HepG2 (cell line): ENCODE measurements around the gene SCP2. TPM values are rescaled to one million over a fixed set of nuclear protein-coding genes. Genes with fewer than 3 reads are reported as not detected.

Source experiments
- KLF11 ChIP-seq: IDR thresholded peaks from 2 replicates; pipeline ENCODE4 v1.6.1; 2016; ENCODE audit warnings: missing compliant biosample characterization
- SALL1 ChIP-seq: sonication (generic); formaldehyde crosslinking; IDR thresholded peaks from 2 replicates; pipeline ENCODE4 v1.8.0; 2022; ENCODE audit warnings: mild to moderate bottlenecking, missing genetic modification reagents
- TAF15 ChIP-seq: fragments of 200-400 bp; formaldehyde crosslinking; IDR thresholded peaks from one replicate; pipeline ENCODE4 v1.6.1; 2018; ENCODE audit warnings: mild to moderate bottlenecking, low read depth, low read length; ENCODE audit not compliant: poor library complexity, severe bottlenecking
- TBL1XR1 ChIP-seq: fragments of 150-350 bp; IDR thresholded peaks from 2 replicates; pipeline ENCODE4 v1.6.1; 2014; ENCODE audit warnings: borderline replicate concordance, low read length; ENCODE audit not compliant: partially characterized antibody
- ZMYM3 ChIP-seq: sonication (generic); formaldehyde crosslinking; IDR thresholded peaks from 2 replicates; pipeline ENCODE4 v1.5.1; 2020; ENCODE audit warnings: mild to moderate bottlenecking, missing genetic modification reagents
- ZNF160 ChIP-seq: sonication (generic); formaldehyde crosslinking; IDR thresholded peaks from 2 replicates; pipeline ENCODE4 v1.8.0; 2022; ENCODE audit warnings: mild to moderate bottlenecking, inconsistent platforms, missing genetic modification reagents
- polyA plus RNA-seq, 8 experiments: library from polyadenylated mRNA; depleted of rRNA in 3 of 8; stranded (reverse) in 7 of 8; unstranded in 1 of 8; fragments of >200 nt; fragmentation: Illumina TruSeq in 4 of 8; extraction: Trizol in 4 of 8; gene quantifications; 2 replicates each; pipeline versions ENCODE4 v1.2.1 to v1.2.3, GENCODE V29; 2011 to 2016; ENCODE audit warnings: low read depth in 4 of 8, missing spikeins in 1 of 8, mixed read lengths in 1 of 8; ENCODE audit not compliant: insufficient read depth in 1 of 8
- total RNA-seq, 5 experiments: library from RNA; depleted of rRNA; stranded (reverse); fragments of >200 nt; fragmentation: Illumina TruSeq; extraction: Trizol; gene quantifications; 2 replicates each; pipeline ENCODE4 v1.2.3, GENCODE V29; 2016; ENCODE audit warnings: low read depth in 1 of 5
- TF ChIP-seq, protein P1 (sequence below): IDR thresholded peaks from 2 replicates; pipeline ENCODE4 v1.4.0; 2020; ENCODE audit warnings: mild to moderate bottlenecking, missing genetic modification reagents
- TF ChIP-seq, protein P2 (sequence below): sonication (generic); formaldehyde crosslinking; IDR thresholded peaks from 2 replicates; pipeline ENCODE4 v1.9.0; 2022; ENCODE audit warnings: missing genetic modification reagents, mild to moderate bottlenecking, borderline replicate concordance
- TF ChIP-seq, protein P3 (sequence below): sonication (generic); formaldehyde crosslinking; IDR thresholded peaks from 2 replicates; pipeline ENCODE4 v1.5.1; 2020; ENCODE audit warnings: mild to moderate bottlenecking, missing genetic modification reagents, moderate library complexity

SCP2 gene
- total and polyA plus RNA-seq, 2 of the 13 experiments (the other 11 are each of a cell fraction or from before 2014, with no cell fraction given), result 59.0 to 133 TPM

DNA sequence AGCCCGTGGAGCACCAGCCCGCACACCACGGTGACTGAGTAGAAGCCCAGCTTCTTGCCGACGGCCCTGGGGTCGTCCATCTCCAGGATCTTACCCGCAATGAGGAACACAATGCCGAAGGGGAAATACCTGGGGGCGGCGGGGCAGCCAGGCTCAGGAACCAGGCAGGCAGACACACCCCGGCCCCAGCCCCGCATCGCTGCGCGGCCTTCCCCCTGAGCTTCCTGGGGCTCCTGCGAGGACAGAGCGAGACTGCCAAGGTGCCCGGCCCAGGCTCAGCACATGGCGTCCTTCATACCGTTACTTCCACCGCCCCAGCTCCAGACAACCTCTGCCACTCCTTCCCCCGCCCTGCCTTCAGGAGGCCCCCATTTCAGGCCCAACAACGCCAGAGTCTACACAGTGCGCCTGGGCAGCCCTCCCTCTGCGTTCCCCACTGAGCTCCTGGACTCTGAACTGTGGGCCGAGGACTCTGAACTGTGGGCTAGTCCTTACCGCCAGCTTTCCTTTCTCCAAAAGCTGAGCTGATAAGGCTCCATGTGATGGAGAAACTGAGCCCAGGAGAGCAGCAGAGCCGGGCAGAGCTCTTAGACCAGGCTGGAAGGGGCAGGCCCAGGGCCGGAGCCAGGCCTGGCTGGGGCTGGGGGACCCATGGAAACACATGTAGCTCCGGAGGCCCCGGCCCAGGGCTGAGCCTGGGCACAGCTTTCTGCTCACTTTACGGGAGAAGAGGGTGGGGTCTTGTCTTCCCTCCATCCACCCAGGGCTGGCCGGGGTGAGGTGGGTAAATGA lies 165.8 kb downstream of the SCP2 start (continued):
- TF ChIP-seq ZMYM3 (0 out of 2 replicates have a peak, but pooled peaks have one; percentile 34), ZNF160 (CRISPR knock-in tag) (no peak), TAF15 (no peak), TBL1XR1 (no peak), KLF11 (CRISPR knock-in tag) (no peak), SALL1 (CRISPR knock-in tag) (0 out of 2 replicates have a peak, but pooled peaks have one; percentile 31)
- TF ChIP-seq, protein P1, sequence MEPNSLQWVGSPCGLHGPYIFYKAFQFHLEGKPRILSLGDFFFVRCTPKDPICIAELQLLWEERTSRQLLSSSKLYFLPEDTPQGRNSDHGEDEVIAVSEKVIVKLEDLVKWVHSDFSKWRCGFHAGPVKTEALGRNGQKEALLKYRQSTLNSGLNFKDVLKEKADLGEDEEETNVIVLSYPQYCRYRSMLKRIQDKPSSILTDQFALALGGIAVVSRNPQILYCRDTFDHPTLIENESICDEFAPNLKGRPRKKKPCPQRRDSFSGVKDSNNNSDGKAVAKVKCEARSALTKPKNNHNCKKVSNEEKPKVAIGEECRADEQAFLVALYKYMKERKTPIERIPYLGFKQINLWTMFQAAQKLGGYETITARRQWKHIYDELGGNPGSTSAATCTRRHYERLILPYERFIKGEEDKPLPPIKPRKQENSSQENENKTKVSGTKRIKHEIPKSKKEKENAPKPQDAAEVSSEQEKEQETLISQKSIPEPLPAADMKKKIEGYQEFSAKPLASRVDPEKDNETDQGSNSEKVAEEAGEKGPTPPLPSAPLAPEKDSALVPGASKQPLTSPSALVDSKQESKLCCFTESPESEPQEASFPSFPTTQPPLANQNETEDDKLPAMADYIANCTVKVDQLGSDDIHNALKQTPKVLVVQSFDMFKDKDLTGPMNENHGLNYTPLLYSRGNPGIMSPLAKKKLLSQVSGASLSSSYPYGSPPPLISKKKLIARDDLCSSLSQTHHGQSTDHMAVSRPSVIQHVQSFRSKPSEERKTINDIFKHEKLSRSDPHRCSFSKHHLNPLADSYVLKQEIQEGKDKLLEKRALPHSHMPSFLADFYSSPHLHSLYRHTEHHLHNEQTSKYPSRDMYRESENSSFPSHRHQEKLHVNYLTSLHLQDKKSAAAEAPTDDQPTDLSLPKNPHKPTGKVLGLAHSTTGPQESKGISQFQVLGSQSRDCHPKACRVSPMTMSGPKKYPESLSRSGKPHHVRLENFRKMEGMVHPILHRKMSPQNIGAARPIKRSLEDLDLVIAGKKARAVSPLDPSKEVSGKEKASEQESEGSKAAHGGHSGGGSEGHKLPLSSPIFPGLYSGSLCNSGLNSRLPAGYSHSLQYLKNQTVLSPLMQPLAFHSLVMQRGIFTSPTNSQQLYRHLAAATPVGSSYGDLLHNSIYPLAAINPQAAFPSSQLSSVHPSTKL (CRISPR knock-in tag), result 0 out of 2 replicates have a peak, but pooled peaks have one; percentile 14
- TF ChIP-seq, protein P2, sequence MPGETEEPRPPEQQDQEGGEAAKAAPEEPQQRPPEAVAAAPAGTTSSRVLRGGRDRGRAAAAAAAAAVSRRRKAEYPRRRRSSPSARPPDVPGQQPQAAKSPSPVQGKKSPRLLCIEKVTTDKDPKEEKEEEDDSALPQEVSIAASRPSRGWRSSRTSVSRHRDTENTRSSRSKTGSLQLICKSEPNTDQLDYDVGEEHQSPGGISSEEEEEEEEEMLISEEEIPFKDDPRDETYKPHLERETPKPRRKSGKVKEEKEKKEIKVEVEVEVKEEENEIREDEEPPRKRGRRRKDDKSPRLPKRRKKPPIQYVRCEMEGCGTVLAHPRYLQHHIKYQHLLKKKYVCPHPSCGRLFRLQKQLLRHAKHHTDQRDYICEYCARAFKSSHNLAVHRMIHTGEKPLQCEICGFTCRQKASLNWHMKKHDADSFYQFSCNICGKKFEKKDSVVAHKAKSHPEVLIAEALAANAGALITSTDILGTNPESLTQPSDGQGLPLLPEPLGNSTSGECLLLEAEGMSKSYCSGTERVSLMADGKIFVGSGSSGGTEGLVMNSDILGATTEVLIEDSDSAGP, result no peak
- TF ChIP-seq, protein P3, sequence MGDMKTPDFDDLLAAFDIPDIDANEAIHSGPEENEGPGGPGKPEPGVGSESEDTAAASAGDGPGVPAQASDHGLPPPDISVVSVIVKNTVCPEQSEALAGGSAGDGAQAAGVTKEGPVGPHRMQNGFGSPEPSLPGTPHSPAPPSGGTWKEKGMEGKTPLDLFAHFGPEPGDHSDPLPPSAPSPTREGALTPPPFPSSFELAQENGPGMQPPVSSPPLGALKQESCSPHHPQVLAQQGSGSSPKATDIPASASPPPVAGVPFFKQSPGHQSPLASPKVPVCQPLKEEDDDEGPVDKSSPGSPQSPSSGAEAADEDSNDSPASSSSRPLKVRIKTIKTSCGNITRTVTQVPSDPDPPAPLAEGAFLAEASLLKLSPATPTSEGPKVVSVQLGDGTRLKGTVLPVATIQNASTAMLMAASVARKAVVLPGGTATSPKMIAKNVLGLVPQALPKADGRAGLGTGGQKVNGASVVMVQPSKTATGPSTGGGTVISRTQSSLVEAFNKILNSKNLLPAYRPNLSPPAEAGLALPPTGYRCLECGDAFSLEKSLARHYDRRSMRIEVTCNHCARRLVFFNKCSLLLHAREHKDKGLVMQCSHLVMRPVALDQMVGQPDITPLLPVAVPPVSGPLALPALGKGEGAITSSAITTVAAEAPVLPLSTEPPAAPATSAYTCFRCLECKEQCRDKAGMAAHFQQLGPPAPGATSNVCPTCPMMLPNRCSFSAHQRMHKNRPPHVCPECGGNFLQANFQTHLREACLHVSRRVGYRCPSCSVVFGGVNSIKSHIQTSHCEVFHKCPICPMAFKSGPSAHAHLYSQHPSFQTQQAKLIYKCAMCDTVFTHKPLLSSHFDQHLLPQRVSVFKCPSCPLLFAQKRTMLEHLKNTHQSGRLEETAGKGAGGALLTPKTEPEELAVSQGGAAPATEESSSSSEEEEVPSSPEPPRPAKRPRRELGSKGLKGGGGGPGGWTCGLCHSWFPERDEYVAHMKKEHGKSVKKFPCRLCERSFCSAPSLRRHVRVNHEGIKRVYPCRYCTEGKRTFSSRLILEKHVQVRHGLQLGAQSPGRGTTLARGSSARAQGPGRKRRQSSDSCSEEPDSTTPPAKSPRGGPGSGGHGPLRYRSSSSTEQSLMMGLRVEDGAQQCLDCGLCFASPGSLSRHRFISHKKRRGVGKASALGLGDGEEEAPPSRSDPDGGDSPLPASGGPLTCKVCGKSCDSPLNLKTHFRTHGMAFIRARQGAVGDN (CRISPR knock-in tag), result peak; percentile 47
